ENCODE results near the gene MATN3.

MATN3 gene

GRCh38 chr2:20005067-20005627, 7.3 kb downstream of the MATN3 start:
- DNase-seq (ENCODE audit: low read depth in 2 of 2) = no peak

- no peak for DNase-seq (ENCODE audit: low read depth in 2 of 2)
These were observed 11.1 kb downstream of the MATN3 start for GRCh38 chr2:20001361-20001863.

- DNase-seq (ENCODE audit: low read depth in 2 of 2) = no peak
These were observed 18.7 kb downstream of the MATN3 start for GRCh38 chr2:19993731-19994130.

- DNase-seq (ENCODE audit: low read depth in 2 of 2) = no peak
These were observed 20.6 kb downstream of the MATN3 start for GRCh38 chr2:19991895-19992294.

- no peak for DNase-seq (ENCODE audit: low read depth in 2 of 2)
These were observed 22.1 kb downstream of the MATN3 start for GRCh38 chr2:19990416-19990728.

GRCh38 chr2:19989667-19990415, 22.6 kb downstream of the MATN3 start, which contains the start of gene WDR35:
TSS of gene WDR35 (minus strand) at chr2:19990105. CDS start at chr2:19990015, 90 bp downstream.
- peak; percentile 84 to 88 for DNase-seq (ENCODE audit: low read depth in 2 of 2)

GRCh38 chr2:19989342-19989666, 23.2 kb downstream of the MATN3 start:
- no peak for DNase-seq (ENCODE audit: low read depth in 2 of 2)

GRCh38 chr2:19988600-19988999, 23.9 kb downstream of the MATN3 start:
- DNase-seq (ENCODE audit: low read depth in 2 of 2) = no peak

- no peak for DNase-seq (ENCODE audit: low read depth in 2 of 2)
These were observed 24.5 kb downstream of the MATN3 start for GRCh38 chr2:19987936-19988335.

- DNase-seq (ENCODE audit: low read depth in 2 of 2) = no peak
These were observed 30.2 kb downstream of the MATN3 start for GRCh38 chr2:19982268-19982667.

GRCh38 chr2:19979932-19980331, 32.5 kb downstream of the MATN3 start:
- no peak for DNase-seq (ENCODE audit: low read depth in 2 of 2)

- DNase-seq (ENCODE audit: low read depth in 2 of 2) = no peak
These were observed 39.0 kb downstream of the MATN3 start for GRCh38 chr2:19973466-19973865.

- DNase-seq (ENCODE audit: low read depth in 2 of 2) = no peak
These were observed 40.8 kb downstream of the MATN3 start for GRCh38 chr2:19971691-19972090.

- no peak for DNase-seq (ENCODE audit: low read depth in 2 of 2)
These were observed 49.1 kb downstream of the MATN3 start for GRCh38 chr2:19963386-19963785.

- DNase-seq (ENCODE audit: low read depth in 2 of 2) = no peak
These were observed 56.7 kb downstream of the MATN3 start for GRCh38 chr2:19955544-19956422.

GRCh38 chr2:19949071-19949470, 63.4 kb downstream of the MATN3 start:
- DNase-seq (ENCODE audit: low read depth in 2 of 2) = no peak

GRCh38 chr2:19947184-19947940, 65.1 kb downstream of the MATN3 start:
- no peak for DNase-seq (ENCODE audit: low read depth in 2 of 2)

GRCh38 chr2:19944205-19944845, 68.1 kb downstream of the MATN3 start:
- DNase-seq (ENCODE audit: low read depth in 2 of 2) = no peak

GRCh38 chr2:19943189-19943588, 69.3 kb downstream of the MATN3 start:
- no peak for DNase-seq (ENCODE audit: low read depth in 2 of 2)

- DNase-seq (ENCODE audit: low read depth in 2 of 2) = no peak
These were observed 70.3 kb downstream of the MATN3 start for GRCh38 chr2:19942199-19942598.
